Coronary artery (tissue), 2 donors: ENCODE results near the gene TRPM1.

Experiments
- DNase-seq: peaks from one replicate; pipeline ENCODE4 v3.0.0-alpha.2; 2017; ENCODE audit warnings: low spot score
- H3K27ac ChIP-seq, 2 donors: fragments of 200-600 bp; sonication (generic); one replicate each; pipeline ENCODE4 v1.5.1; 2016 to 2019
- H3K4me3 ChIP-seq: fragments of 200-600 bp; sonication (generic); 2 replicates; pipeline ENCODE4 v1.5.1; 2016; ENCODE audit warnings: mild to moderate bottlenecking, moderate library complexity
- TF ChIP-seq, protein P1 (sequence below): fragments of 200-600 bp; sonication (generic); IDR thresholded peaks from one replicate; pipeline ENCODE4 v1.5.1; 2019; ENCODE audit warnings: antibody characterized with exemption

The TRPM1 gene

DNA sequence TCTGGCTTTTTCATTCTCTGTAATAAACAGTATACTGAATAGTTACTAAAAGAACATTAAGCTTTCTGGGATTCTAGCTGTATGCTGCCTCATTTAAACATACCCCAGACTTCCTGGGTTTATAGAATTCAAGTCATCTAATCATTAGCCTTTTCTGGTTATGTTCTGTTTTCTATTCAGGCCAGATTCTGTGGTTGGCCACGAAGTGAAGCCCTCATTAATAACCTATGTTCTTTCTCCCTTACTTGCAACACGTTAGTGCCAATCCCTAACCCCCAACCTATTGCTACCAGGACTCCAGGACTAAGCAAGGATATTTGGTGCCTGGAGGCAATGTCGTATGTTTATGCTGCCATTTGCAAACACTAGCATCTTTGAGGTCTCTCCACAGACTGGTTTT is 81.5 kb downstream of the TRPM1 start:
- Histone ChIP-seq H3K27ac (no peak overlapping the region), H3K4me3 (no peak overlapping the region)
- DNase-seq: no peak
- TF ChIP-seq, protein P1, sequence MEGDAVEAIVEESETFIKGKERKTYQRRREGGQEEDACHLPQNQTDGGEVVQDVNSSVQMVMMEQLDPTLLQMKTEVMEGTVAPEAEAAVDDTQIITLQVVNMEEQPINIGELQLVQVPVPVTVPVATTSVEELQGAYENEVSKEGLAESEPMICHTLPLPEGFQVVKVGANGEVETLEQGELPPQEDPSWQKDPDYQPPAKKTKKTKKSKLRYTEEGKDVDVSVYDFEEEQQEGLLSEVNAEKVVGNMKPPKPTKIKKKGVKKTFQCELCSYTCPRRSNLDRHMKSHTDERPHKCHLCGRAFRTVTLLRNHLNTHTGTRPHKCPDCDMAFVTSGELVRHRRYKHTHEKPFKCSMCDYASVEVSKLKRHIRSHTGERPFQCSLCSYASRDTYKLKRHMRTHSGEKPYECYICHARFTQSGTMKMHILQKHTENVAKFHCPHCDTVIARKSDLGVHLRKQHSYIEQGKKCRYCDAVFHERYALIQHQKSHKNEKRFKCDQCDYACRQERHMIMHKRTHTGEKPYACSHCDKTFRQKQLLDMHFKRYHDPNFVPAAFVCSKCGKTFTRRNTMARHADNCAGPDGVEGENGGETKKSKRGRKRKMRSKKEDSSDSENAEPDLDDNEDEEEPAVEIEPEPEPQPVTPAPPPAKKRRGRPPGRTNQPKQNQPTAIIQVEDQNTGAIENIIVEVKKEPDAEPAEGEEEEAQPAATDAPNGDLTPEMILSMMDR: no peak

DNA sequence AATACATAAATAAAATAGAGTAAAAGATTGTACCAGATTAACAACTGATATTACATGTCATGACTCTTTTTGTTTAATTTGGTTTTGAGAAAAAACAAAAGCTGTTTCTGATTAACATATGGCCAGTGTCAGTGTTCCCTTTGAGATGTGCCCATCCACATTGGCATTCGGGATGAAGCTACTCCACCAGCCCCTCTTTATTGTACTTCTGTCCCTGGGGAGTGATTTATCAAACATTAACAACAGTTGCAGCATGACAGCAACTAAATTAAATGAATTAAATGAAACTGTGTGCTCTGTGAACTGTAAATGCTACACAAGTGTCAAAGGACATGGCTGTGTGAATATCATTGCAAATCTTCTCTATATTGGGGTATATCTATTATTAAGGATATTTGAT is 84.2 kb downstream of the TRPM1 start:
- no peak overlapping the region for H3K27ac ChIP-seq
- no peak for DNase-seq

DNA sequence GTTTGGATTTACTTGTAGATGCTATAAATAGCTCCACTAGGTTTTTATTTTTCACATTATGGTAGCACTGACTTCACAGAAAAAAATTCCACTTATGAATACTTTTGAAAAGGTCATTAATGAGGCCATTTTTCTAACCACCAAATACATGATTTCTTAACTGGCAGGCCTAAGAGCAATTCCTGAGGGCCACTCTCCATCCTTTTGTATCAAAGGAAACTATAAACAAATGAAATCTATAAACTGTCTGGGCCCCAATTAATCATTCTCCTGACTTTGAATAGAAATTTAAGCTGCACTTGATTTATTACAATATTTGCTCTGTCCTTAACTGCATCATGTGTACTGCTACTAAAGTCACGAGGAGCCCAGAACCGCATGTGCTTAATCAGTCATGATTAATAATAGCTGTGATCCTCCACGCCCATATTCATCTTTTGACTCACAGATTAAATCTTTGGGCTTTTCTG is 85.0 kb downstream of the TRPM1 start:
- TF ChIP-seq, protein P1: no peak
- H3K4me3 ChIP-seq: no peak overlapping the region
- no peak overlapping the region for H3K27ac ChIP-seq
- no peak for DNase-seq

More for the DNA sequence above, 84.2 kb downstream of the TRPM1 start:
- TF ChIP-seq, protein P1: no peak
- H3K4me3 ChIP-seq: no peak overlapping the region

DNA sequence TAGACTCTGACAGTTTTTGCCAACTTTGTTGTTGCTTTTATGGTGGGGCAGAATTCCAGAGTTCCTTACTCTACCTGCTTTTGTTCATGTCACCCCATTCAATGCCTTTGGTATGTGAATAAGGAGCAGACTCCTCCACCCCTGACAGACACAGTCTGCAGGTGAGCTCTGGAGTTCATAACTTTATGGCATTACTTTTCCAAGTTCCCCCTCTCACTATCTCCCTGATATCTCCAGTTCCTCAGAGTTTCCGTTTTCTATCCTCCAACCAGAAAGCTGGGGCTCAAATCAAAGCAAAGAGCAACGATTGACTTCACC is 87.0 kb downstream of the TRPM1 start:
- TF ChIP-seq, protein P1: no peak
- Histone ChIP-seq H3K4me3 (no peak overlapping the region), H3K27ac (no peak overlapping the region)
- no peak for DNase-seq

DNA sequence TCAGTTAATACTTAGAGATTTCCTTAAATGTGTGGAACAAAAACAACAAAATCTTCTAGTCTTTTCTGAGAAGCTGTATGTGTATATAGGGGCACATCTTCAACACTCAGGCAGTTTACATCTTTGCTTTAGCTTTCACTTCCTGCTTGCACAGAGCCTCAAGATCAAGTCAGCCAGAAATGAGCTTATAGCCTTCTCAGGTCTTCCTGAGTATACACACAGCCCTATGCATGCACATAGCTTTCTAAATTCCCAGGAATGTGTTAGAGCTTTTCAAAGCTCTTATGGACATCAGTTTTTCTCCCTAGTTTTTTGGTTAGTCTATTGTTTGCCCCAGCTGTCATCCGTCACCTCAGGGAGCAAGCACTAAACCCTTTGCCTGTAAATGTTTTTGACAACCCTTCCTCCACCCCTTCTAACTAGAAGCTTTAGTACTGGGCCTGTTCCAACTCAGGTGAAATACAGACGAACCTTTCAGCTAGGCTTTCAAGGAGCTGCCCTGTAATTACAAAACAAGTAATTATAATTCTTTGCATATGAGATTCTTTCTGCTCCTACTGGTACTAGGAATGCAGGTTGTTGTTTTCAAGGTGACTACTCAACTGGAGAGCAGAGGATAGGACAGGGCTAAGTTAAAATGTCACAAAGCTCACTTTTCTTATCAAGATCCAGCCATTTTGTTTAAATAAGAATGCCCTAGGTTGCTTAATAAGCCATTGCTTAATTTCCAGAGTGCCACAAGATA is 87.5 kb downstream of the TRPM1 start:
- no peak for DNase-seq
- H3K27ac ChIP-seq: no peak overlapping the region
- no peak overlapping the region for H3K4me3 ChIP-seq
- TF ChIP-seq, protein P1: no peak

DNA sequence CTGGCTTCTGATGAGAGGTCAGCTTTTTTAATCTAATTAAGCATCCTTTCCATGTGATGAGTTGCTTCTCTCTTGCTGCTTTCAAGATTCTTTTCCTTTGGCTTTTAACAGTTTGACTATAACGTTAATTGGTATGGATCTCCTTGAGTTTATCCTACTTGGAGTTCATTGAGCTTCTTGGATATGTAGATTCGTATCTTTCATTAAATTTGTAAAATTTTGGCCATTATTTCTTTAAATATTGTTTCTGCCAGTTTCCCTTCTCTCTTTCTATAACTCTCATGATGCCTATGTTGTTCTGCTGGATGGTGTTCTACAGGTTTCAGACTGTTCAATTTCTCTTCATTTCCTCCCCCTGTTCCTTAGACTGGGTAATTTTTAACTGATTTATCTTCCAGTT is 89.1 kb downstream of the TRPM1 start:
- no peak for DNase-seq
- no peak overlapping the region for H3K27ac ChIP-seq
- TF ChIP-seq, protein P1: no peak
- H3K4me3 ChIP-seq: no peak overlapping the region

DNA sequence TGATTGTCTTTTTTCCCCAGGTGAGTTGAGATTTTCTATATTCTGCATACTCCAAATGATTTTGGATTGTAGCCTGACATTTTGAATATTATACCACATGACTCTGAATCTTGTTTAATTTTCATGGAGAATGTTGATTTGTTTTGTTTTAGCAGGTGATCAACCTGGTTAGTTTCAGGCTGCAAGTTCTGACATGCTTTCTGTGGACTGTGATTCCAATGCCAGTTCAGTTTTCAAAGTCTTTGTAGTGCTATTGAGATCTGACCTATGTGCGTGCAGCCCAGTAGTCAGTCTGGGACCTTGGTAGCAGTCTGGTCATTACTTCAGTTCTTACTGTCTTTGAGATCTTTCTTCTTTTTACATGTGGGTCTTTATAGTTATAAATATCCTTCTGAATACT is 91.5 kb downstream of the TRPM1 start:
- no peak overlapping the region for H3K4me3 ChIP-seq
- TF ChIP-seq, protein P1: no peak

More for the DNA sequence above, 91.5 kb downstream of the TRPM1 start:
- H3K27ac ChIP-seq: no peak overlapping the region
- DNase-seq: no peak
